Measurements from ENCODE around the gene NOC2L. TPM values are rescaled to one million over a fixed set of nuclear protein-coding genes. Genes with fewer than 3 reads are reported as not detected.

Gene NOC2L
- total RNA-seq, 2 donors from 2014 or later, result 45.2 to 51.7 TPM

DNA sequence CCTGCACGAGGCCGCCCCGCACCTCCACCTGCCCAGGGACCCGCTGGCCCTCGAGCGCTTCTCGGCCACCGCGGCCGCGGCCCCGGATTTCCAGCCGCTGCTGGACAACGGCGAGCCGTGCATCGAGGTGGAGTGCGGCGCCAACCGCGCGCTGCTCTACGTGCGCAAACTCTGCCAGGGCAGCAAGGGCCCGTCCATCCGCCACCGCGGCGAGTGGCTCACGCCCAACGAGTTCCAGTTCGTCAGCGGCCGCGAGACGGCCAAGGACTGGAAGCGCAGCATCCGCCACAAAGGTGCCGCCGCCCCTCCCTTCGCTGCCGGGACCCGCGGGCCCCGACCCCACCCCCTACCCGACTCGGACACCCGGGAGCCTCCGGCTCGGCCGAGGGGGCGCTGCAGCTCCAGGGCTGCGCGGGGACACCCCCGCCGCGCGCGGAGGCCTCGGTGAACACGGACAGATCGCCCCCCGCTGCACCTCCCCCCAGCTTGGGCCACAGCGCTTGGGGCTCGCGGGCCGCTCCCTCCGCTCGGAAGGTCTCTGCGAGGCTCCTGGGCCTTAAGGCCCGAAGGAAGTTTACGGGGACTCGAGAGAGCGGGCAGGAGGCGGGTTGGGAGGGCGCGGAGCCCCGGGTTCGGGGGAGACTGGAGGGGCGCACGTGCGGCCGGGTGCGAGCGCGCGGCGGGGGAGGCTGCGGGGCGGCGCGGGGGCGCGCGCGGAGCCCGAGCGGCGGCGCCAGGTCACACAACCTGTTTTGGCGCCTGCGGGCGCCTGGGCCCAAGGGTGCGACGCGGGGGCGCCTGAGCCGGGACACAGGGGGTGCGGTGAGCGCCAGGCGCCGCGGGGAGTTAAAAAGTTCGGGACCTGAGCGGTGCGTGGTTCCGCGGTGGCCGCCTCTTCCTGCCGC, 34.1 kb downstream of the NOC2L start:
- peaks cover 56% of the 10 kb centered on the region for H3K27me3 Mint-ChIP-seq
- ATAC-seq (no peak), DNase-seq (no peak)
- H3K27ac Mint-ChIP-seq, result no peak overlapping the region
- H3K4me1 Mint-ChIP-seq, result peaks cover 14% of the 10 kb centered on the region
- H3K4me3 Mint-ChIP-seq, result peak overlapping the region; percentile 63
- H3K9me3 ChIP-seq (ENCODE audit: control insufficient read depth, low read length, poor library complexity, severe bottlenecking), result no peaks in the 10 kb centered on the region
- H3K36me3 Mint-ChIP-seq (ENCODE audit: low read depth), result no peaks in the 10 kb centered on the region

DNA sequence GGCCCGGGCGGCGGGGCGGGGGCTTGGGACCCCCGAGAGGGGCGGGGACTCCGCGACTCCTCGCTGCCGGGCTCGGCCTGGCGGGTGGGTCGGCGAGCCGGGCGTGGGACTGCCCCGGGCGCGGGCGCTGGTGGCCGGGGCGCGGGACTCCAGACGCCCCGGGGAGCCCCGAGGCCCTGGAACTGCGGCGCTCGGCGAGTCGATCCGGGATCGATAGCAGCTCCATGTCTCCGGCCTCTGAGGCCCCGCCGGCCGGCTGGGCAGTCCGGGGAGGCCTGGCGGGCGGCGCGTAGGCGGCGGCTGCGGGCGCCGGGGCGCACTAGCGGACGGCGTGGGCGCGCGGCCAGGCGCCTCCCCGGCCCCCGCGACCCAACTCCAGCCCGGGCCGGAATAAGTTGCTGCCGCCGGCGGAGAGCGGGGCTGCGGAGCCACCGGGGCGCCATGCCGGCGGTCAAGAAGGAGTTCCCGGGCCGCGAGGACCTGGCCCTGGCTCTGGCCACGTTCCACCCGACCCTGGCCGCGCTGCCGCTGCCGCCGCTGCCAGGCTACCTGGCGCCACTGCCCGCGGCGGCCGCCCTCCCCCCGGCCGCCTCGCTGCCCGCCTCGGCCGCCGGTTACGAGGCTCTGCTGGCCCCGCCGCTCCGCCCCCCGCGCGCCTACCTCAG, 34.9 kb downstream of the NOC2L start:
- H3K27me3 Mint-ChIP-seq, result peaks cover 54% of the 10 kb centered on the region
- peaks cover 14% of the 10 kb centered on the region for H3K4me1 Mint-ChIP-seq
- H3K9me3 ChIP-seq (ENCODE audit: control insufficient read depth, low read length, poor library complexity, severe bottlenecking), result no peaks in the 10 kb centered on the region
- ATAC-seq, result no peak
- no peaks in the 10 kb centered on the region for H3K36me3 Mint-ChIP-seq (ENCODE audit: low read depth)
- H3K4me3 Mint-ChIP-seq, result peak overlapping the region; percentile 83
- no peak for DNase-seq
- H3K27ac Mint-ChIP-seq, result no peak overlapping the region

DNA sequence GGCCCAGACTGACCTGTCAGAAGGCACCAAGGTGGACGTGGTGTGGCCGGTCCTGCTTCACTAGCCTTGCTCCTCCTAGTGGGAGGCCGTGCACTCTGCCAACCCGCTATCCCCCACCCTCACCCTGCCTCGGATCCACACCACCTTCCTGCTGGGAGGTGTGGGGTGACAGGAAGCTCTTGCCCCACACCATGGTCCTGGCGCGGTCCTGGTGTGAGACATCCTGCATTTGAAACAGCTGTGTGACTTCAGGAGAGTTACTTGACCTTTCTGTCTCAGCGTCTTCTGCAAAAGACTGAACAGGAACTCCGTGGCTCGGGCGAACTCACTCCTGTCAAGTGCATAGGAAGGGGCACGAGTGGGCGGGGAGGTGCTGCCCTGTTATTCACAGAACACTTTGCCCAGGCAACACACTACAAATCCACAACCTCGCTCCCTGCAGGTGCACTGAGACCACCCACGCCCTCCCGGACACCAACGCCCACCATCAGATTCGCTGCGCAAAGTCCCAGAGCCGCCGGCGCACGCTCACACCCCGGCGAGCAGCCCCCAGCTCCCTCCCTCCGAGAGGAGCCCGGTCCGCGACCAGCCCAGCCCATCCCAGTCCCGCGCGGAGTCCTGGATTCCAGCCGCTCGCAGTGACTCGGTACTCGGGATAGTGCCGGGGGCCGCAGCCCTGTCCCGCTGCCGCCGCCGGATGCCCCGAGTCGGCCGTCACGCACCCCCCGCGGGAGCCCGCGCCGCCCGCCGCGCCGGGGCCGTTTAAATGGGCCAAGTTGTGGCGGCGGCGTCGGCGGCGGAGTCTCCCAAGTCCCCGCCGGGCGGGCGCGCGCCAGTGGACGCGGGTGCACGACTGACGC, 35.7 kb downstream of the NOC2L start, which contains the start of gene SAMD11:
Gene SAMD11, plus strand, starts transcription at position 793 of the 860 bp plus-strand sequence. CDS start 509 bp downstream, outside the sequence.
- Mint-ChIP-seq H3K27ac (no peak within 1 kb of the TSS), H3K36me3 (ENCODE audit: low read depth) (no peaks in the 10 kb centered on the region), H3K4me1 (peaks cover 14% of the 10 kb centered on the region), H3K27me3 (peaks cover 58% of the 10 kb centered on the region), H3K4me3 (peak within 1 kb of the TSS; percentile 83)
- no peaks in the 10 kb centered on the region for H3K9me3 ChIP-seq (ENCODE audit: control insufficient read depth, low read length, poor library complexity, severe bottlenecking)
- DNase-seq, result peak; percentile 62 to 80 (median 62)
- peak; percentile 74 for ATAC-seq

DNA sequence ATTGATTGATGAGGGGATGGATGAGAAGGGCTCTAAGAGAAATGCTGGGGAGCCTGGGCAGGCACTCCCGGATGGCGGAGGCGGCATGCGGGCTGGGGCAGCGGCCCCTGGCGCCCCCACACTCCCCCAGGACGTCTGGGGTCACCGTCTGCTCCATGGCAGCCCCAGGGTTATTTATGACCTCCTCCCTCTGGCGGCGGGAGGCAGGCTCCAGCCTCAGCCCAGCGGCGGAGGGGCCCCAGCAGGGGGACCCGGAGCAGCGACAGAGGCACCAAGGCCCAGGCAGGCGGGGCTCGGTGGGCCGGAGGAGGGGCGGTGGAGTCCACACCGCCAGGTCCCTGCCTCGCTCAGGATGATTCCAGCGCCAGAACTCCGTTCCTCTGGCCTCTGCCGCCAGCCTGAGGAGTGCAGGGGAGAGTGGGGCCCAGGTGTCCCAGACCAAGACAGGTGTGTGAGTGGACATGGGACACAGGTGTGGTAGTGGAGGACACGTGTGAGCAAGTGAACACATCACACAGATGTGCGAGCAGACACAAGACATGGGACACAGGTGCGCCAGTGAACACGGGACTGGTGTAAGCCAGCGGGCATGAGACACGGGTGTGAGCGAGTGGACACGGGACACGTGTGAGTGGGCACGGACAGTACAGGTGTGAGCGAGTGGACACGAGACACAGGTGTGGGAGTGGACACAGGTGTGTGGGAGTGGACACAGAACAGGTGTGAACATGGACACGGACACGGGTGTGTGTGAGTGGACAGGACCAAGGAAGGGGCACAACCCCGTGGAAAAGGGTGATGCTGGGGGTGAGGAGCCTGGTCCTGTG, 37.8 kb downstream of the NOC2L start:
- peak overlapping the region; percentile 69 for H3K4me3 Mint-ChIP-seq
- H3K36me3 Mint-ChIP-seq (ENCODE audit: low read depth), result no peaks in the 10 kb centered on the region
- peaks cover 50% of the 10 kb centered on the region for H3K27me3 Mint-ChIP-seq
- no peak overlapping the region for H3K27ac Mint-ChIP-seq
- H3K4me1 Mint-ChIP-seq, result peaks cover 14% of the 10 kb centered on the region
- ATAC-seq (peak; percentile 63), DNase-seq (peak in 2 of 3 donors; percentile 35 to 37)
- no peaks in the 10 kb centered on the region for H3K9me3 ChIP-seq (ENCODE audit: control insufficient read depth, low read length, poor library complexity, severe bottlenecking)

DNA sequence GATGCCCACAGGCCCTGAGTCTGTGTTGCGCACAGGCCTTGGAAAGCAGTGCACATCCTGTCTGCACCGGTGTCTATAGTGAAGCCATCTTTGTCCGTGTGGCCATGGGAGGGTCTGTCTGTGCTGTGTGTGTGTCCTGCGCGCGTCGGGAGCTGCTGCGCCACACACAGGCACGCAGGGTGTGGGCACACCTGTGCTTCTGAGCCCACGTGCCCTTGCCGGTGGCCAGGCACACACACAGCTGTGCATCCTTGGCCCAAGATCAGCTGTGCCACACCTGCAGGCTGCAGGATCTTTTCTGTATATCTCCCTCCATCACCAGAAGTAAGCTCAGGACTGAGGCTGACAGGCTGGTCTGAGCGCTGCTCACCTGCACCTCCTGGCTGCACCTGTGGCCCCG, 38.5 kb downstream of the NOC2L start:
- peaks cover 52% of the 10 kb centered on the region for H3K27me3 Mint-ChIP-seq
- DNase-seq (no peak), ATAC-seq (peak; percentile 2)
- H3K36me3 Mint-ChIP-seq (ENCODE audit: low read depth), result no peaks in the 10 kb centered on the region
- H3K9me3 ChIP-seq (ENCODE audit: control insufficient read depth, low read length, poor library complexity, severe bottlenecking), result no peaks in the 10 kb centered on the region
- H3K27ac Mint-ChIP-seq, result no peak overlapping the region
- H3K4me1 Mint-ChIP-seq, result peaks cover 14% of the 10 kb centered on the region
- H3K4me3 Mint-ChIP-seq, result peak overlapping the region; percentile 69

DNA sequence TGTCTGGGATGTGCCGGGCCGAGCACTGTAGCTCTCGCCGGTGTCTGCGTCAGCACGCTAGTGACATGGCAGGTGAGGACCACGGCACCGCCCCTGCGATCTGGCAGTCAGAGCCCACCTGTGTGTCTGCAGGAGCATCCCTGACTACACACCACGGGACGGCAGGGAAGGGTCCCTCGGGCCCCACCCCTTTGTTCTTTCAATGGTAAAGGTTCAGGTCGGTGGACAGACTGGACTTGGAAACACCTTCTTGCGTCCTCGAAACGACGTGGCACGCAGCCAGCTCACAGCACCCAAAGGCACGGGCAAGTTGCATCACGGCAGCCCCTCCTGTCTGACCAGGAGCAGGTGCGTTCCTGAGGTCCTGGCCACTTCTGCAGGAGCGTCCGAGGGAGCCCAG, 39.0 kb downstream of the NOC2L start:
- no peak for DNase-seq
- no peaks in the 10 kb centered on the region for H3K9me3 ChIP-seq (ENCODE audit: control insufficient read depth, low read length, poor library complexity, severe bottlenecking)
- ATAC-seq, result no peak
- Mint-ChIP-seq H3K36me3 (ENCODE audit: low read depth) (no peaks in the 10 kb centered on the region), H3K27ac (no peak overlapping the region), H3K4me3 (peak overlapping the region; percentile 69), H3K27me3 (peaks cover 58% of the 10 kb centered on the region), H3K4me1 (peaks cover 14% of the 10 kb centered on the region)

DNA sequence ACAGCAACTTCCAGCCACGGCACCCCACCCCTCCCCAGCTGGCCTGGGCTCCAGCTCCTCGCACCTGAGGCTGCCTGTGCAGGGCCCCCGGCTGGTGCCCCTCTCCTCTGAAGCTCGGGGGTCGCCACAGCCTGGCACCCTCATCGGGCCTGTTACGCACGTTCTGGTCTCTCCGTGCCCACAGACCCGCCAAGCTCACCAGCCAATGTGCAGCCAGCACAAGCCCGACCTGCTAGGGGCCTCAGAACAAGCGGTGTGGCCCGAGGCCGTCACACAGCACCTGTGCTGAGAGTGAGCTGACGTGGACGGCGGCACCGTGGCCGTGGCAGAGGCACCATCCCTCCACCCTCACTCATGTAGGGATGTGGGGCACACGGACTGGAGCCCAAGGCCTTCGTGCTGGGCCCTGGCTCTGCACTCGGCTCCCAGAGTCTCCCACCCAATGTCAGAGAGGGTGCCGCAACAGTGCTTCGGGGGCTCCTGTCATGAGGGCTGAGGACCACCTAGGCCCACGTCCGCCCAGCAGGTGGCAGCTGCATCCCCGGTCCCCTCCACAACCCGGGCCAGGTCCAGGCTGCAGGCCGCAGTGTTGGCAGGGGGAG, 39.7 kb downstream of the NOC2L start:
- Mint-ChIP-seq H3K27me3 (peaks cover 64% of the 10 kb centered on the region), H3K27ac (no peak overlapping the region), H3K36me3 (ENCODE audit: low read depth) (no peaks in the 10 kb centered on the region), H3K4me3 (no peak overlapping the region), H3K4me1 (peaks cover 14% of the 10 kb centered on the region)
- H3K9me3 ChIP-seq (ENCODE audit: control insufficient read depth, low read length, poor library complexity, severe bottlenecking), result no peaks in the 10 kb centered on the region
- DNase-seq, result no peak
- ATAC-seq, result no peak

DNA sequence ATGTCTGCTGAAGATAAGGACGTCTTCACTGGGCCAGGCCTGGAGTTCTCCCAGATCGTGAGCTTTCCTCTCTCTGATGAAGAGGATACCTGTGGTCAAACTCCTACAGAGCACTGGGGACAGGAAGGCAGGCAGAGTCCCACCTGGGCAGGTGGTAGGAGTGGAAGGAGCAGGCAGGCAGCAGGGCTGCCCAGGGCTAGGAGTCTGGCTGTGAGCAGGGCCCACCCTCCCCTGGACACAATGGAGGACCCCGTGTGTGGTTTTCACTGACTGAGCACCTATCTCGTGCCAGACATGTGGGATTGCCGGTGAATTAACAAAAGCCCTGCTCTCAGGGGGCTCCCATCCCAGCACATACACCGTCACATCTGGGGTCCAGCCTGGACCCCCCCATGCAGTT, 40.2 kb downstream of the NOC2L start:
- no peak for ATAC-seq
- Mint-ChIP-seq H3K36me3 (ENCODE audit: low read depth) (no peaks in the 10 kb centered on the region), H3K4me1 (peaks cover 14% of the 10 kb centered on the region), H3K4me3 (no peak overlapping the region), H3K27ac (no peak overlapping the region), H3K27me3 (peaks cover 64% of the 10 kb centered on the region)
- no peak for DNase-seq
- no peaks in the 10 kb centered on the region for H3K9me3 ChIP-seq (ENCODE audit: control insufficient read depth, low read length, poor library complexity, severe bottlenecking)

DNA sequence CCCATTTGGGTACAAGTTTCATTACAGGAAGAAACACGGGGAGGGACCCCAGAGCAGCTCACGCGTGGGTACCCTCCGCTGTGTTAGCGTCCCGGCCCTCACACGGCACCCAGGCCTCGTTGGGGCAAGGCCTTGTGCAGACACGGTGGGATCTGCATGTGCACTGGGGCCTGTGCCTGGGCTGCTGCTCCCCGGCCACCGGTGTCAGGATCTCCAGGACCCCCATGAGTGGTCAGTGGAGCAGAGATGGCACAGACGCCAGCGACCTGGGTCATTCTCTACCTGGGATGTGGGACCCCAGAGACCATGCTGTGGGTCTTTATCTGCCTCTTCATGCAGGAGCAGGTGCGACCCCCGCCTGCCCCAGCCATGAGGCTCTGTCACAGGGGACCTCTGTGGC, 40.7 kb downstream of the NOC2L start:
- no peak overlapping the region for H3K4me3 Mint-ChIP-seq
- peaks cover 64% of the 10 kb centered on the region for H3K27me3 Mint-ChIP-seq
- DNase-seq (no peak), ATAC-seq (no peak)
- H3K9me3 ChIP-seq (ENCODE audit: control insufficient read depth, low read length, poor library complexity, severe bottlenecking), result no peaks in the 10 kb centered on the region
- H3K27ac Mint-ChIP-seq, result no peak overlapping the region
- H3K4me1 Mint-ChIP-seq, result peaks cover 13% of the 10 kb centered on the region
- H3K36me3 Mint-ChIP-seq (ENCODE audit: low read depth), result no peaks in the 10 kb centered on the region

DNA sequence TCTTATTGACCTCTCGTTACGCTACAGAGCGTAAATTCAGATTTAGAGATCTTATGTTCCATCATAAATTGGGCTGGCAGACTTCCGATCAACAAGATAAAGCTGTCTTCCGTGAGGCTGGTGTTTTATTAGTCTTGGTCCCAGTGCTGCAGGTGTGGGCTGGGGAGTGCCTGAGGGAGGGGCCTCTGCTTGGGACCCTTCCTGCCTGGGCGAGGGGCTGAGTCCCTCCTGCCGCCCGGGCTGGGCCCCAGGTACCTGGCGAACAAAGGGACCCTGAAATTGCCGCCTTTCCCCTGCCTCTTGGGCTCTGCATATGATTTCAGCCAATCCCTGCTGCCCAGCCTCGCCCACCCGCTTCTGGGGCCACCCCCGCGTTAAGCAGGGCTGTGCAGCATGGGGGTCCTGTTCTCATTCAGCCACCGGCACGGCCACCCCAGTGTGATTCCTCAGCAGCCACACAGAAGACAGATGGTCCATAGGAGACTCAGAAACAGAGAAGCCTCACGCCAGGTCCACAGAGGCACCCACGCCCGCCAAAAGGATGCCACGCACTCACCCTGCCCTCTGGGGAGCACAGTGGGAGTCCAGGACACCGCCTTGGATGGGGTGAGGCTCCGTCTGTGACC, 41.5 kb downstream of the NOC2L start:
- Mint-ChIP-seq H3K36me3 (ENCODE audit: low read depth) (no peaks in the 10 kb centered on the region), H3K27ac (no peak overlapping the region)
- no peak for DNase-seq

DNA sequence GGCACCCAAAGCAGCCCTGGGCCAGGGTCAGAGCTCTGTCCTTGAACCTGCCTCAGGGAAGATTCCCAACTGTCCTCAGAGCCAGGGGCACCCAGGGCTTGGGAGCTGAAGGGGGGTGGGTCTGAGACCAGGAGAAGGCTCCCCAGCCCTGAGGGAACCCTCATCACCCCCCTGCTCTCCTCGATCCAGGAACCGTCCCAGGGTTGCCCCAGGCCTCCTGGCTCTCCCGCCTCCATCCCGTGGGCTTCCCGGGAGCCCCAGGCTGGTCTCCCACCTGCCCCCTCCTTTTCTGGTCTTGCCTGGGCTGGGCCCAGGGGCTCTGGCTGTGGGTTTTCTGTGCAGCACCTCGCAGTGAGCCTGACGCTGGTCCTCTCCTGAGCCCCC, 42.0 kb downstream of the NOC2L start:
- Mint-ChIP-seq H3K4me3 (no peak overlapping the region), H3K27me3 (peaks cover 70% of the 10 kb centered on the region), H3K36me3 (ENCODE audit: low read depth) (no peaks in the 10 kb centered on the region), H3K27ac (no peak overlapping the region), H3K4me1 (peaks cover 16% of the 10 kb centered on the region)
- no peak for DNase-seq
- no peaks in the 10 kb centered on the region for H3K9me3 ChIP-seq (ENCODE audit: control insufficient read depth, low read length, poor library complexity, severe bottlenecking)
- ATAC-seq, result no peak

More for the DNA sequence above, 41.5 kb downstream of the NOC2L start:
- H3K9me3 ChIP-seq (ENCODE audit: control insufficient read depth, low read length, poor library complexity, severe bottlenecking), result no peaks in the 10 kb centered on the region
- Mint-ChIP-seq H3K4me1 (peaks cover 13% of the 10 kb centered on the region), H3K4me3 (no peak overlapping the region), H3K27me3 (peaks cover 68% of the 10 kb centered on the region)
- no peak for ATAC-seq

Data from T-helper 17 cell (primary cell).